Osteoblast (primary cell): ENCODE data around the gene KCNQ5. TPM values are rescaled to one million over a fixed set of nuclear protein-coding genes. Genes with fewer than 3 reads are reported as not detected.

ENCODE experiments used
- DNase-seq: peaks from one replicate; pipeline ENCODE4 v3.0.0; 2011; ENCODE audit warnings: low spot score, mixed read lengths; ENCODE audit not compliant: insufficient read length; ENCODE audit errors: missing footprints
- H2AFZ ChIP-seq: 2 replicates; pipeline ENCODE4 v1.6.0; 2011; ENCODE audit warnings: mild to moderate bottlenecking, low read length
- H3K27ac ChIP-seq: 2 replicates; pipeline ENCODE4 v1.5.1; 2011; ENCODE audit warnings: mild to moderate bottlenecking, low read depth, low read length, moderate library complexity
- H3K27me3 ChIP-seq: 2 replicates; pipeline ENCODE4 v1.6.0; 2012; ENCODE audit warnings: mild to moderate bottlenecking, control low read depth, inconsistent platforms, low read length, moderate library complexity; ENCODE audit not compliant: insufficient read depth
- H3K36me3 ChIP-seq: 2 replicates; pipeline ENCODE4 v1.5.1; 2011; ENCODE audit warnings: mild to moderate bottlenecking, low read length, control low read depth, moderate library complexity; ENCODE audit not compliant: insufficient read depth
- H3K4me1 ChIP-seq: 2 replicates; pipeline ENCODE4 v1.5.1; 2011; ENCODE audit warnings: mild to moderate bottlenecking, low read length, control low read depth, moderate library complexity; ENCODE audit not compliant: insufficient read depth
- H3K4me2 ChIP-seq: 2 replicates; pipeline ENCODE4 v1.6.0; 2011; ENCODE audit warnings: mild to moderate bottlenecking, low read length; ENCODE audit not compliant: insufficient read depth
- H3K4me3 ChIP-seq: fragments of 200-600 bp; sonication (generic); 3 replicates; pipeline ENCODE4 v1.5.1; 2012; ENCODE audit warnings: mild to moderate bottlenecking, low read length, inconsistent platforms; ENCODE audit not compliant: insufficient read depth
- H3K79me2 ChIP-seq: 2 replicates; pipeline ENCODE4 v1.6.0; 2012; ENCODE audit warnings: mild to moderate bottlenecking, low read length, control low read depth, inconsistent platforms; ENCODE audit not compliant: insufficient read depth
- H3K9me3 ChIP-seq: 2 replicates; pipeline ENCODE4 v1.5.1; 2011; ENCODE audit warnings: low read depth, low read length, control low read depth
- H4K20me1 ChIP-seq: 2 replicates; pipeline ENCODE4 v1.6.0; 2012; ENCODE audit warnings: mild to moderate bottlenecking, low read length, control low read depth; ENCODE audit not compliant: insufficient read depth
- CTCF ChIP-seq: IDR thresholded peaks from 2 replicates; pipeline ENCODE4 v1.5.1; 2011; ENCODE audit warnings: mild to moderate bottlenecking, low read depth, low read length, moderate library complexity; ENCODE audit errors: extremely low read depth
- total RNA-seq: library from RNA; depleted of rRNA; stranded (reverse); fragments of >200 nt; gene quantifications from 2 replicates; pipeline ENCODE4 v1.2.3, GENCODE V29; 2012

The KCNQ5 gene
- total RNA-seq, 1 donor: 4.0 TPM

GRCh38 chr6:72876256-72876655 is 254.4 kb downstream of the KCNQ5 start:
- Histone ChIP-seq H3K4me2 (no peak overlapping the region), H3K27me3 (no peaks in the 10 kb centered on the region), H2AFZ (no peak overlapping the region), H3K9me3 (no peaks in the 10 kb centered on the region), H3K27ac (no peak overlapping the region), H3K36me3 (no peaks in the 10 kb centered on the region), H3K4me1 (no peaks in the 10 kb centered on the region), H3K79me2 (no peaks in the 10 kb centered on the region), H3K4me3 (no peak overlapping the region), H4K20me1 (no peaks in the 10 kb centered on the region)
- no peak for TF ChIP-seq CTCF
- DNase-seq: no peak

DNA sequence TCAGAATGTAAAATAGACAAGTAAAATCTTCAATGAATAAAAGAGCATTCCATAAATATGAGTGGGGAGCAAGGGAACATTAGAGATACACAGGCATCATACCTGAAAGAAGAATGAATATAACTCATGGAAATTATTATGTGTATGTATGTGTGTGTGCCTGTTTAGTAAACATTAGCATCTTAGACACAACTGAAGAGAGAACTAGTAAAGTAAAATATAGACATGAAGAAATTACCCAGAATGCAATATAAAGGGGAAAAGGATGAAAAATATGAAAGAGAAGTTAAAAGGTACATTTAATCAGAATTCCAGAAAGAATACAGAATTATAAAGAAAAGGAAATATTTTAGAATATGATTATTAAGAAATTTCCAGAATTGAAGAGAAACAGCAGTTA is 264.3 kb downstream of the KCNQ5 start:
- Histone ChIP-seq H2AFZ (no peak overlapping the region), H4K20me1 (no peaks in the 10 kb centered on the region), H3K4me1 (no peaks in the 10 kb centered on the region), H3K9me3 (no peaks in the 10 kb centered on the region), H3K36me3 (no peaks in the 10 kb centered on the region), H3K27ac (no peak overlapping the region), H3K4me3 (no peak overlapping the region), H3K79me2 (no peaks in the 10 kb centered on the region), H3K4me2 (no peak overlapping the region), H3K27me3 (no peaks in the 10 kb centered on the region)
- no peak for DNase-seq
- no peak for TF ChIP-seq CTCF

GRCh38 chr6:72890233-72890632 is 268.4 kb downstream of the KCNQ5 start:
- H3K4me3 ChIP-seq: no peak overlapping the region
- DNase-seq: no peak
- H3K27ac ChIP-seq: no peak overlapping the region
- no peaks in the 10 kb centered on the region for H4K20me1 ChIP-seq
- TF ChIP-seq CTCF: no peak
- H3K9me3 ChIP-seq: no peaks in the 10 kb centered on the region
- no peaks in the 10 kb centered on the region for H3K4me1 ChIP-seq
- H3K79me2 ChIP-seq: no peaks in the 10 kb centered on the region
- no peaks in the 10 kb centered on the region for H3K27me3 ChIP-seq
- H3K36me3 ChIP-seq: no peaks in the 10 kb centered on the region
- no peak overlapping the region for H3K4me2 ChIP-seq
- H2AFZ ChIP-seq: no peak overlapping the region

DNA sequence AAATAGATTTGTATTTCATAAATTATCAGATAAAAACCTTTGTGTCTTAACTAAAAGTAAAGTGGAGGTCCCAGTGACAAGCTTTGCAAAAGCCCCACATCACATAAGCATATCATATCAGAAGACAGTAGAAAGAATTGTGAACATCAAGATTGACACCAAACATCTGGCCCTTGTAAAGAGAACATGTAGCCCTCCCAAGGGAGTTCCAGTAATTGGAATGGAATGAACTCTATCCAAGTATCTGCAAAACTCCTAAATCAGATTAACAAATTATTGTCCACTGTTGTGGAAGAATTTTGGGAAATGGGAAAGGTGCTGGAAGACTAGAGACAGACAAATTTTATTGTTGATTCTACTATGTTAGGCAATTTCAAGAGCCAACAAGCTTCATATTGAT is 268.8 kb downstream of the KCNQ5 start:
- H2AFZ ChIP-seq: no peak overlapping the region
- no peaks in the 10 kb centered on the region for H3K9me3 ChIP-seq
- H3K27ac ChIP-seq: no peak overlapping the region
- H3K4me3 ChIP-seq: no peak overlapping the region
- TF ChIP-seq CTCF: no peak
- no peaks in the 10 kb centered on the region for H3K79me2 ChIP-seq
- H4K20me1 ChIP-seq: no peaks in the 10 kb centered on the region
- DNase-seq: no peak
- H3K4me1 ChIP-seq: no peaks in the 10 kb centered on the region
- no peaks in the 10 kb centered on the region for H3K36me3 ChIP-seq
- H3K27me3 ChIP-seq: no peaks in the 10 kb centered on the region
- H3K4me2 ChIP-seq: no peak overlapping the region
